Endothelial cell of umbilical vein (primary cell): Measurements from ENCODE around the gene SERPINB10. TPM values are rescaled to one million over a fixed set of nuclear protein-coding genes. Genes with fewer than 3 reads are reported as not detected.
A peak's percentile ranks its signal among the peaks of the same experiment; 100 is the strongest.

Source experiments
- BruUV-seq: library from RNA; stranded (reverse); fragments of 400-500 nt; replicated peaks from 2 replicates; lab custom pipeline; 2021; lab: Mats Ljungman, UMichigan
- CTCF ChIA-PET: fragments of 300-600, 350-600 bp; sonication (Branson Sonifier 250); formaldehyde crosslinking; loops from one replicate; lab custom pipeline; 2021; ENCODE audit warnings: antibody characterized with exemption, inconsistent platforms; lab: Charles Lee
- POLR2A ChIA-PET: fragments of 300-600, 350-600 bp; sonication (Branson Sonifier 250); formaldehyde crosslinking; loops from one replicate; lab custom pipeline; 2021; ENCODE audit warnings: antibody characterized with exemption, inconsistent platforms; lab: Charles Lee
- DNase-seq: peaks from one replicate; pipeline ENCODE4 v3.0.0-alpha.2; 2011; ENCODE audit warnings: low read depth, low spot score
- FAIRE-seq: peaks from 2 replicates; lab custom pipeline; 2011; peaks lifted over from hg19 to GRCh38; lab: Jason Lieb, UNC
- H2AFZ ChIP-seq: 2 replicates; pipeline ENCODE4 v1.6.0; 2012; ENCODE audit warnings: low read depth, low read length, control low read depth, inconsistent platforms
- H3K27ac ChIP-seq: 2 replicates; pipeline ENCODE4 v1.5.1; 2011; ENCODE audit warnings: low read depth, mild to moderate bottlenecking, control low read depth, low read length, moderate library complexity; ENCODE audit not compliant: insufficient read depth
- H3K27me3 ChIP-seq, 2 experiments: 2 replicates each; pipeline versions ENCODE4 v1.6.0 to v1.6.1; 2011; ENCODE audit warnings: low read length in 2 of 2, mixed read lengths in 1 of 2; ENCODE audit not compliant: control insufficient read depth in 2 of 2, insufficient read depth in 2 of 2
- H3K36me3 ChIP-seq, 2 experiments: 2 replicates in 1 of 2; 3 replicates in 1 of 2; pipeline ENCODE4 v1.5.1; 2011; ENCODE audit warnings: low read length in 2 of 2, mild to moderate bottlenecking in 1 of 2, moderate library complexity in 1 of 2; ENCODE audit not compliant: control insufficient read depth in 2 of 2, insufficient read depth in 2 of 2; ENCODE audit errors: extremely low read depth in 1 of 2
- H3K4me1 ChIP-seq: 3 replicates; pipeline ENCODE4 v1.5.1; 2011; ENCODE audit warnings: mild to moderate bottlenecking, low read length; ENCODE audit not compliant: control insufficient read depth, insufficient read depth; ENCODE audit errors: extremely low read depth
- H3K4me2 ChIP-seq: 2 replicates; pipeline ENCODE4 v1.6.1; 2011; ENCODE audit warnings: low read length, control low read depth, mixed read lengths; ENCODE audit not compliant: insufficient read depth
- H3K4me3 ChIP-seq, 3 experiments: fragments of 200-600 bp in 1 of 3; sonication (generic), shearing (Covaris generic) in 1 of 3; replicated peaks in 1 of 3; 2 replicates each; pipeline ENCODE4 v1.5.1; 2011 to 2016; ENCODE audit warnings: control low read depth in 3 of 3, low read length in 3 of 3, mild to moderate bottlenecking in 2 of 3, inconsistent platforms in 1 of 3, low read depth in 1 of 3, moderate library complexity in 1 of 3; ENCODE audit not compliant: insufficient read depth in 1 of 3
- H3K79me2 ChIP-seq: 2 replicates; pipeline ENCODE4 v1.6.0; 2012; ENCODE audit warnings: low read length, inconsistent platforms; ENCODE audit not compliant: control insufficient read depth, insufficient read depth
- H3K9ac ChIP-seq: replicated peaks from 2 replicates; pipeline ENCODE3; 2011; ENCODE audit warnings: low read length, control low read depth; ENCODE audit not compliant: insufficient read depth; ENCODE audit errors: extremely low read depth
- H3K9me1 ChIP-seq: replicated peaks from 3 replicates; pipeline ENCODE4 v1.6.0; 2011; ENCODE audit warnings: mild to moderate bottlenecking, low read length; ENCODE audit not compliant: control insufficient read depth, insufficient read depth; ENCODE audit errors: extremely low read depth
- H3K9me3 ChIP-seq: replicated peaks from 2 replicates; pipeline ENCODE4 v1.5.1; 2012; ENCODE audit warnings: low read length, inconsistent platforms; ENCODE audit not compliant: control insufficient read depth, insufficient read depth
- H4K20me1 ChIP-seq: replicated peaks from 2 replicates; pipeline ENCODE3; 2011; ENCODE audit warnings: mild to moderate bottlenecking, low read length; ENCODE audit not compliant: control insufficient read depth, insufficient read depth; ENCODE audit errors: extremely low read depth
- EZH2 ChIP-seq: IDR thresholded peaks from 2 replicates; pipeline ENCODE4 v1.6.1; 2012; ENCODE audit warnings: borderline replicate concordance, low read depth, mild to moderate bottlenecking, moderate library complexity, low read length, inconsistent platforms; ENCODE audit not compliant: severe bottlenecking
- FOS ChIP-seq: IDR thresholded peaks from 2 replicates; pipeline ENCODE4 v1.6.1; 2011; ENCODE audit warnings: mild to moderate bottlenecking, low read length, moderate library complexity, borderline replicate concordance; ENCODE audit not compliant: insufficient read depth
- GATA2 ChIP-seq: IDR thresholded peaks from 2 replicates; pipeline ENCODE4 v1.7.0; 2011; ENCODE audit warnings: low read depth, mild to moderate bottlenecking, moderate library complexity, mixed read lengths, low read length; ENCODE audit not compliant: insufficient read length, insufficient read depth
- JUN ChIP-seq: IDR thresholded peaks from 2 replicates; pipeline ENCODE4 v1.6.1; 2011; ENCODE audit warnings: borderline replicate concordance, low read depth; ENCODE audit not compliant: insufficient read length, insufficient read depth
- MYC ChIP-seq: IDR thresholded peaks from one replicate; pipeline ENCODE4 v1.6.1; 2011; ENCODE audit warnings: mild to moderate bottlenecking, low read depth, low read length
- POLR2AphosphoS5 ChIP-seq: IDR thresholded peaks from 2 replicates; pipeline ENCODE4 v1.6.1; 2012; ENCODE audit warnings: low read depth, mild to moderate bottlenecking, control low read depth, low read length, moderate library complexity; ENCODE audit not compliant: insufficient read depth
- dilution Hi-C: fragments of 300-500 bp; cut with MboI; formaldehyde crosslinking; loops from one replicate; pipeline ENCODE4 v1.15.0; 2019; ENCODE audit warnings: low sequenced_read_pairs; ENCODE audit not compliant: extremely low pct_ligation_motif_present
- intact Hi-C: fragments of 100-400 bp; cut with micrococcal nuclease; formaldehyde crosslinking; loops from one replicate; pipeline ENCODE4 v1.10.0; 2022
- polyA plus RNA-seq, 4 experiments: library from polyadenylated mRNA; depleted of rRNA in 3 of 4; stranded (reverse) in 3 of 4; unstranded in 1 of 4; fragments of >200 nt; gene quantifications; 2 replicates each; pipeline versions ENCODE4 v1.2.1 to v1.2.3, GENCODE V29; 2011 to 2012; ENCODE audit warnings: missing spikeins in 1 of 4
- total RNA-seq: library from RNA; stranded (reverse); gene quantifications from 2 replicates; pipeline ENCODE4 v1.2.3, GENCODE V29; 2021
- TF ChIP-seq, protein P1 (sequence below): IDR thresholded peaks from 2 replicates; pipeline ENCODE4 v1.6.1; 2011; ENCODE audit not compliant: insufficient read depth, insufficient read length
- TF ChIP-seq, protein P2 (sequence below), 2 donors: IDR thresholded peaks; 1 replicate in 1 of 2; 2 replicates in 1 of 2; pipeline ENCODE4 v1.5.1; 2011; ENCODE audit warnings: low read length in 2 of 2, mild to moderate bottlenecking in 2 of 2, moderate library complexity in 2 of 2, control low read depth in 1 of 2, inconsistent platforms in 1 of 2, low read depth in 1 of 2; ENCODE audit not compliant: insufficient read depth in 1 of 2; ENCODE audit errors: extremely low read depth in 1 of 2

Gene SERPINB10
- total and polyA plus RNA-seq, 2 donors (not counting 3 experiments of a cell fraction or from before 2014, with no cell fraction given) = not detected

DNA sequence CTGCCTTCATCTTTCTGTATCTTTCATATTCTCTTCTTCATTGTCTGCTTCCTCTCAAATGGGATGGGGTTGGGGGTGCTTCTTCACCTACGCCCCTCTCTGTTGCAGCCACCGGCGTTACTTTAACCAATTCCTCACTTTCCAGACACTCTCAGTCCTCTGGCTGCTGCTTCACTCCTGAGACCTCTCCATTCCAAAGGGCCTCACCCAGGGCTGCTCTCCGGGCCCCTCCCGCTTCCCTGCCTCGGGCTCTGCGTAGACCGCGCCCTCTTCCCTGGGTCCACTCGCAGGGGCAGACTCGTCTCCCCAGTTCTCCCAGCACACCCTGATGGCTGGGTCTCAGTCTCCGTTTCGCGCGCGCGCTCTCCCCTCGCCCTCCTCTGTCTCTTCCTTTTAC lies 63.0 kb downstream of the SERPINB10 start:
- Histone ChIP-seq H3K4me2 (peak overlapping the region; percentile 47), H3K27me3 (no peaks in the 10 kb centered on the region), H3K79me2 (peaks cover 36% of the 10 kb centered on the region), H3K9me1 (no peaks in the 10 kb centered on the region), H3K4me1 (peaks cover 14% of the 10 kb centered on the region), H3K9ac (peak overlapping the region; percentile 99), H3K4me3 (peak overlapping the region; percentile 60 to 94 (median 63)), H2AFZ (peak overlapping the region; percentile 30), H3K9me3 (no peaks in the 10 kb centered on the region), H3K36me3 (no peaks in the 10 kb centered on the region), H3K27ac (peak overlapping the region; percentile 99), H4K20me1 (no peaks in the 10 kb centered on the region)
- TF ChIP-seq POLR2AphosphoS5 = no peak
- TF ChIP-seq FOS = no peak
- no peak for TF ChIP-seq MYC
- TF ChIP-seq GATA2 = no peak
- TF ChIP-seq, protein P1, sequence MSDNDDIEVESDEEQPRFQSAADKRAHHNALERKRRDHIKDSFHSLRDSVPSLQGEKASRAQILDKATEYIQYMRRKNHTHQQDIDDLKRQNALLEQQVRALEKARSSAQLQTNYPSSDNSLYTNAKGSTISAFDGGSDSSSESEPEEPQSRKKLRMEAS = no peak
- intact Hi-C loops = loop anchor here (1.0 to 2.0 kb wide), 4 partner anchors 8 to 549 kb away; partner anchors contain the start of gene VPS4B
- no TSS peak for BruUV-seq
- dilution Hi-C loops = no loop called here
- ChIA-PET CTCF (interaction anchor here (1.0 to 1.2 kb wide), 3 partner anchors 9 to 34 kb away, joined by 3 to 6 read pairs (median 5); no protein-coding TSS in a partner anchor), POLR2A (no interaction called here)
- FAIRE-seq = no peak
- no peak for DNase-seq

DNA sequence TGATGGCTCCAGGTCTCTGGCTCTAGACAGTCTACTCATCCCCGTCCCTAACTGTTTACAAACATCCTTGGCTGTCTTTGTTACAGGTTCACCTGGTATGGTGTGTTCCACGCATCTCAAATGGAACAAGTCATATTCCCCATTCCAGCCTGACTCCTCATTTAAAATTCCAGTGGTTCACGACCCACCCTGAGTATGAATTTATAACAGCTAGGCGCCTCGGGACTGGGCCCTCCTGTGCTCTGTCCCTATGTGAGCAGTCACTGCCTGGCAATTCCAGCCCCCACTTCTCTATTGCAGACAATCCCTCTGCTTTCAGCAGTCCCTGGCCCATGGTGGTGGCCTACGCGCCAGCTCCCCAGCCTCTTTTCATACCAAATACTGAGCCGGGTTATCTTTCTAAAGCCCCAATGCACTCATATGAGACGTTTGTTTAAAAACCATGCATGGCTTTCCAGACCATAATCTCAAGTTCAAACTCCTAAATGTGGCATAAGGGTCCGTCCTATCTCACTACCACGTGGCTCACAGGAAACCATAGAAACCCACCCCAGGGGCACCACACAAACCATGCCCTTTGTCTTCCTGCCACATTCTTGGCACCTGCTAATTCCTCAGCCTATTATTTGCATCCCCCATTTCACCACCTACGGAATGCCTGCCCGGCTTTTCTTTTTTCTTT lies 63.7 kb downstream of the SERPINB10 start:
- no peak for TF ChIP-seq JUN
- TF ChIP-seq GATA2 = no peak
- TF ChIP-seq EZH2 = no peak
- TF ChIP-seq POLR2AphosphoS5 = no peak
- TF ChIP-seq, protein P2, sequence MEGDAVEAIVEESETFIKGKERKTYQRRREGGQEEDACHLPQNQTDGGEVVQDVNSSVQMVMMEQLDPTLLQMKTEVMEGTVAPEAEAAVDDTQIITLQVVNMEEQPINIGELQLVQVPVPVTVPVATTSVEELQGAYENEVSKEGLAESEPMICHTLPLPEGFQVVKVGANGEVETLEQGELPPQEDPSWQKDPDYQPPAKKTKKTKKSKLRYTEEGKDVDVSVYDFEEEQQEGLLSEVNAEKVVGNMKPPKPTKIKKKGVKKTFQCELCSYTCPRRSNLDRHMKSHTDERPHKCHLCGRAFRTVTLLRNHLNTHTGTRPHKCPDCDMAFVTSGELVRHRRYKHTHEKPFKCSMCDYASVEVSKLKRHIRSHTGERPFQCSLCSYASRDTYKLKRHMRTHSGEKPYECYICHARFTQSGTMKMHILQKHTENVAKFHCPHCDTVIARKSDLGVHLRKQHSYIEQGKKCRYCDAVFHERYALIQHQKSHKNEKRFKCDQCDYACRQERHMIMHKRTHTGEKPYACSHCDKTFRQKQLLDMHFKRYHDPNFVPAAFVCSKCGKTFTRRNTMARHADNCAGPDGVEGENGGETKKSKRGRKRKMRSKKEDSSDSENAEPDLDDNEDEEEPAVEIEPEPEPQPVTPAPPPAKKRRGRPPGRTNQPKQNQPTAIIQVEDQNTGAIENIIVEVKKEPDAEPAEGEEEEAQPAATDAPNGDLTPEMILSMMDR (IDR thresholded peaks at IDR 0.05; ENCODE audit: extremely low read depth in 1 of 2, insufficient read depth in 1 of 2, low read depth in 1 of 2, low read length in 2 of 2) = no peak
- Histone ChIP-seq H3K9me3 (no peaks in the 10 kb centered on the region), H3K4me1 (peaks cover 14% of the 10 kb centered on the region), H3K4me2 (peak overlapping the region; percentile 47), H3K9ac (peak overlapping the region; percentile 99), H3K4me3 (peak overlapping the region; percentile 60 to 94 (median 63)), H3K9me1 (no peaks in the 10 kb centered on the region), H3K36me3 (no peaks in the 10 kb centered on the region), H4K20me1 (no peaks in the 10 kb centered on the region), H2AFZ (peak overlapping the region; percentile 30), H3K79me2 (peaks cover 41% of the 10 kb centered on the region), H3K27me3 (no peaks in the 10 kb centered on the region), H3K27ac (peak overlapping the region; percentile 99)
- no peak for DNase-seq
- CTCF ChIA-PET = interaction anchor here (1.2 kb wide), 1 partner anchor 8 kb away, joined by 3 read pairs; no protein-coding TSS in a partner anchor
- no peak for FAIRE-seq
- BruUV-seq = TSS peak; percentile 31
- POLR2A ChIA-PET = no interaction called here
- dilution Hi-C loops (no loop called here), intact Hi-C loops (loop anchor here (2.0 kb wide), 1 partner anchor 23 kb away; no protein-coding TSS in a partner anchor)
